HG03103 (cell line): Measurements from ENCODE around the gene NT5DC1.

Experiments used
- ATAC-seq: cut with Tn5 transposase; IDR thresholded peaks from one replicate; pipeline ENCODE4 v1.9.1; 2021; ENCODE audit warnings: low read depth; ENCODE audit not compliant: unreplicated experiment

Gene NT5DC1

GRCh38 chr6:116127771-116128493, 27.3 kb downstream of the NT5DC1 start:
- ATAC-seq, result no peak

GRCh38 chr6:116133453-116133852, 32.8 kb downstream of the NT5DC1 start:
- no peak for ATAC-seq

GRCh38 chr6:116136373-116136772, 35.7 kb downstream of the NT5DC1 start:
- ATAC-seq, result no peak

GRCh38 chr6:116136933-116137340, 36.3 kb downstream of the NT5DC1 start:
- ATAC-seq, result no peak

GRCh38 chr6:116139917-116140316, 39.3 kb downstream of the NT5DC1 start:
- ATAC-seq, result no peak

- ATAC-seq, result no peak
Measured at GRCh38 chr6:116144605-116145004, 44.0 kb downstream of the NT5DC1 start.

GRCh38 chr6:116145803-116146675, 45.4 kb downstream of the NT5DC1 start:
- no peak for ATAC-seq

- no peak for ATAC-seq
Measured at GRCh38 chr6:116152620-116153019, 52.0 kb downstream of the NT5DC1 start.

GRCh38 chr6:116154887-116155286, 54.2 kb downstream of the NT5DC1 start:
- no peak for ATAC-seq

GRCh38 chr6:116156405-116157326, 56.0 kb downstream of the NT5DC1 start:
- no peak for ATAC-seq

GRCh38 chr6:116157391-116157790, 56.7 kb downstream of the NT5DC1 start:
- ATAC-seq, result no peak

- ATAC-seq, result no peak
Measured at GRCh38 chr6:116158641-116159040, 58.0 kb downstream of the NT5DC1 start.

- no peak for ATAC-seq
Measured at GRCh38 chr6:116159782-116160524, 59.3 kb downstream of the NT5DC1 start.

- no peak for ATAC-seq
Measured at GRCh38 chr6:116165596-116165995, 64.9 kb downstream of the NT5DC1 start.

GRCh38 chr6:116166369-116166768, 65.7 kb downstream of the NT5DC1 start:
- no peak for ATAC-seq

GRCh38 chr6:116168148-116168547, 67.5 kb downstream of the NT5DC1 start:
- no peak for ATAC-seq

GRCh38 chr6:116169880-116170279, 69.2 kb downstream of the NT5DC1 start:
- ATAC-seq, result no peak

- ATAC-seq, result no peak
Measured at GRCh38 chr6:116170358-116171057, 69.9 kb downstream of the NT5DC1 start.

- ATAC-seq, result no peak
Measured at GRCh38 chr6:116173928-116174327, 73.3 kb downstream of the NT5DC1 start.
